T-cell (primary cell): ENCODE measurements around the gene WASL. TPM values are rescaled to one million over a fixed set of nuclear protein-coding genes. Genes with fewer than 3 reads are reported as not detected.
"Not testable (repeated sequence)": the region's sequence is repeated elsewhere in the genome, so short reads cannot be mapped to it uniquely, and the experiment has no call there.

Experiments used
- ATAC-seq, 4 experiments: fragments of 200-7000 bp in 3 of 4; fragments of 150-1000 bp in 1 of 4; cut with Tn5 transposase; replicated peaks in 1 of 4; 1 replicate in 3 of 4; 2 replicates in 1 of 4; pipeline ENCODE4 v1.10.0; 2021; ENCODE audit warnings: moderate library complexity in 3 of 4, mild to moderate bottlenecking in 2 of 4, moderate number of reproducible peaks in 1 of 4
- CTCF ChIA-PET, 2 donors: fragments of 300-600 bp; sonication (Branson Sonifier 250); formaldehyde crosslinking; loops; one replicate each; lab custom pipeline; 2022; ENCODE audit warnings: antibody characterized with exemption in 2 of 2; lab: Charles Lee
- POLR2A ChIA-PET, 2 donors: fragments of 300-600 bp; sonication (Branson Sonifier 250); formaldehyde crosslinking; loops; one replicate each; lab custom pipeline; 2022; ENCODE audit warnings: antibody characterized with exemption in 2 of 2; lab: Charles Lee
- DNase-seq, 35 experiments: peaks; one replicate each; pipeline versions ENCODE4 v3.0.0 to v3.0.0-alpha.2; 2013 to 2023
- H3K27ac ChIP-seq: one replicate; pipeline ENCODE4 v1.5.1; 2013; ENCODE audit warnings: low read length
- H3K27me3 ChIP-seq, 2 experiments: replicated peaks in 1 of 2; 1 replicate in 1 of 2; 2 replicates in 1 of 2; pipeline versions ENCODE4 v1.6.1 to v1.7.0; 2013; ENCODE audit warnings: low read length in 1 of 2, mixed read lengths in 1 of 2; ENCODE audit not compliant: control insufficient read depth in 2 of 2, insufficient read depth in 2 of 2; ENCODE audit errors: extremely low read depth in 1 of 2
- H3K36me3 ChIP-seq, 2 donors: 1 replicate in 1 of 2; 2 replicates in 1 of 2; pipeline versions ENCODE4 v1.6.1 to v1.7.0; 2013; ENCODE audit warnings: low read length in 1 of 2; ENCODE audit not compliant: control insufficient read depth in 2 of 2, insufficient read depth in 1 of 2; ENCODE audit errors: extremely low read depth in 1 of 2
- H3K4me1 ChIP-seq, 2 experiments: 1 replicate in 1 of 2; 2 replicates in 1 of 2; pipeline versions ENCODE4 v1.6.1 to v1.7.0; 2013; ENCODE audit warnings: low read length in 2 of 2, mixed read lengths in 1 of 2; ENCODE audit not compliant: insufficient read depth in 2 of 2, control insufficient read depth in 1 of 2; ENCODE audit errors: extremely low read depth in 1 of 2
- H3K4me3 ChIP-seq, 2 donors: 1 replicate in 1 of 2; 2 replicates in 1 of 2; pipeline versions ENCODE4 v1.5.1 to v1.7.0; 2013; ENCODE audit warnings: mild to moderate bottlenecking in 2 of 2, low read length in 1 of 2, moderate library complexity in 1 of 2; ENCODE audit not compliant: control insufficient read depth in 1 of 2; ENCODE audit errors: extremely low read depth in 1 of 2
- H3K9me3 ChIP-seq: 2 replicates; pipeline ENCODE4 v1.7.0; 2013
- H3K27ac Mint-ChIP-seq, 2 donors: one replicate each; pipeline ENCODE4 v1.8.0; 2020 to 2021; ENCODE audit warnings: mild to moderate bottlenecking in 2 of 2, mixed read lengths in 2 of 2
- H3K27me3 Mint-ChIP-seq, 2 donors: one replicate each; pipeline ENCODE4 v1.8.0; 2021 to 2022; ENCODE audit warnings: mixed read lengths in 2 of 2
- H3K36me3 Mint-ChIP-seq: one replicate; pipeline ENCODE4 v1.8.0; 2021; ENCODE audit warnings: mixed read lengths
- H3K4me1 Mint-ChIP-seq, 3 donors: one replicate each; pipeline ENCODE4 v1.8.0; 2020 to 2022; ENCODE audit warnings: mixed read lengths in 3 of 3, mild to moderate bottlenecking in 1 of 3
- H3K4me3 Mint-ChIP-seq, 3 donors: one replicate each; pipeline ENCODE4 v1.8.0; 2020 to 2022; ENCODE audit warnings: mild to moderate bottlenecking in 3 of 3, mixed read lengths in 3 of 3, moderate library complexity in 3 of 3
- H3K9me3 Mint-ChIP-seq, 3 donors: one replicate each; pipeline ENCODE4 v1.8.0; 2020 to 2022; ENCODE audit warnings: mixed read lengths in 3 of 3
- whole genome bisulfite sequencing: methylation state at CpG from one replicate; pipeline ENCODE4 v1.1.5; 2013; ENCODE audit warnings: missing lambda C conversion rate; ENCODE audit not compliant: insufficient coverage; 5-methylcytosine and 5-hydroxymethylcytosine counted together
- total RNA-seq, 35 experiments: library from RNA in 6 of 35; stranded (reverse) in 6 of 35; fragments of 120-200 nt in 1 of 35; gene quantifications; one replicate each; pipeline versions ENCODE4 v1.2.1 to v1.2.4 and lab custom pipeline; 2013 to 2026

WASL gene
- total RNA-seq, 5 donors from 2014 or later (not counting 1 experiment from before 2014, with no cell fraction given), result 9.1 to 12.2 (median 9.8) TPM

- H3K4me3 Mint-ChIP-seq, result no peak overlapping the region
- ATAC-seq, result no peak
- CTCF ChIA-PET, result no interaction called here
These were observed 23.1 kb downstream of the WASL start for GRCh38 chr7:123725586-123726171.

DNA sequence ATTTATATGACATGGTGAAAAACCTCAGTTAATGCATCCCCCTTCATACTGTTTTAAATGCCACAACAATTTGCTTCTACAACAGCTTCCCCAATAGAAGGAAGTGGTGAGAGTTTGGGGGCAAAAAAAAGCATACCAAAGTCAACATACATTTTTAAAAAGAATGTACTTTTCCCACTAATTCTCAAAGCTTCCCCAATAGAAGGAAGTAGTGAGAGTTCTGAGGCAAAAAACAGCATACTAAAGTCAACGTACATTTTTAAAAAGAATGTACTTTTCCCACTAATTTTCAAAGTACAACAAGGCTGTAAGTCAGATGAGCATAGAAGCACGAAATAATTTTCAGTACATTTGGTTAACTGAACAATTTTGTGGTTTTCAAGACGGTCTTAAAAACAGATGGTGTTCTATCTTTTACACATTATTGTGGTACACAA is 24.0 kb downstream of the WASL start:
- H3K36me3 ChIP-seq, result no peaks in the 10 kb centered on the region
- peaks cover 3 to 16% of the 10 kb centered on the region in 2 experiments for H3K4me1 ChIP-seq
- WGBS, result no CpG with 5 or more reads among the region's 3 CpGs
- H3K27me3 Mint-ChIP-seq, result no peaks in the 10 kb centered on the region
- no peak overlapping the region for H3K4me3 Mint-ChIP-seq
- no peak overlapping the region for H3K27ac Mint-ChIP-seq
- no peaks in the 10 kb centered on the region for H3K9me3 ChIP-seq
- ChIA-PET POLR2A (interaction anchor here in 1 of 2 donors (0.6 kb wide), 1 partner anchor 1674 kb away, joined by 12 read pairs; no protein-coding TSS in a partner anchor), CTCF (no interaction called here)
- no peak overlapping the region for H3K4me3 ChIP-seq
- DNase-seq (no peak), ATAC-seq (no peak)
- H3K9me3 Mint-ChIP-seq, result no peaks in the 10 kb centered on the region
- H3K27me3 ChIP-seq, result no peaks in the 10 kb centered on the region
- peaks cover 63 to 70% (median 65%) of the 10 kb centered on the region in 3 donors for H3K4me1 Mint-ChIP-seq
- peaks cover 15% of the 10 kb centered on the region for H3K36me3 Mint-ChIP-seq
- H3K27ac ChIP-seq, result no peak overlapping the region

More at GRCh38 chr7:123725586-123726171, 23.1 kb downstream of the WASL start:
- no CpG with 5 or more reads among the region's 1 CpG for WGBS
- peaks cover 18% of the 10 kb centered on the region for H3K36me3 Mint-ChIP-seq
- H3K9me3 ChIP-seq, result no peaks in the 10 kb centered on the region
- no peak overlapping the region for H3K27ac ChIP-seq
- no peaks in the 10 kb centered on the region for H3K27me3 ChIP-seq
- H3K4me1 Mint-ChIP-seq, result peaks cover 59 to 68% (median 68%) of the 10 kb centered on the region in 3 donors
- H3K4me3 ChIP-seq, result no peak overlapping the region
- no peaks in the 10 kb centered on the region for H3K36me3 ChIP-seq
- H3K4me1 ChIP-seq, result peaks cover 3 to 14% of the 10 kb centered on the region in 2 experiments
- H3K27ac Mint-ChIP-seq, result no peak overlapping the region
- POLR2A ChIA-PET, result no interaction called here
- no peaks in the 10 kb centered on the region for H3K9me3 Mint-ChIP-seq
- no peaks in the 10 kb centered on the region for H3K27me3 Mint-ChIP-seq
- no peak for DNase-seq

- ATAC-seq, result no peak
- POLR2A ChIA-PET, result no interaction called here
- no peaks in the 10 kb centered on the region for H3K9me3 Mint-ChIP-seq
- DNase-seq, result no peak
- Histone ChIP-seq H3K36me3 (no peaks in the 10 kb centered on the region), H3K9me3 (no peaks in the 10 kb centered on the region), H3K27ac (no peak overlapping the region), H3K4me1 (peaks cover 10 to 21% of the 10 kb centered on the region in 2 experiments), H3K4me3 (no peak overlapping the region), H3K27me3 (no peaks in the 10 kb centered on the region)
- H3K4me3 Mint-ChIP-seq, result no peak overlapping the region
- CTCF ChIA-PET, result no interaction called here
- H3K27me3 Mint-ChIP-seq, result no peaks in the 10 kb centered on the region
- peaks cover 13% of the 10 kb centered on the region for H3K36me3 Mint-ChIP-seq
- 100% methylated on average over 2 of the region's 3 CpGs for WGBS
- H3K27ac Mint-ChIP-seq, result no peak overlapping the region
- H3K4me1 Mint-ChIP-seq, result peaks cover 71 to 75% (median 72%) of the 10 kb centered on the region in 3 donors
These were observed 24.9 kb downstream of the WASL start for GRCh38 chr7:123723913-123724312.

DNA sequence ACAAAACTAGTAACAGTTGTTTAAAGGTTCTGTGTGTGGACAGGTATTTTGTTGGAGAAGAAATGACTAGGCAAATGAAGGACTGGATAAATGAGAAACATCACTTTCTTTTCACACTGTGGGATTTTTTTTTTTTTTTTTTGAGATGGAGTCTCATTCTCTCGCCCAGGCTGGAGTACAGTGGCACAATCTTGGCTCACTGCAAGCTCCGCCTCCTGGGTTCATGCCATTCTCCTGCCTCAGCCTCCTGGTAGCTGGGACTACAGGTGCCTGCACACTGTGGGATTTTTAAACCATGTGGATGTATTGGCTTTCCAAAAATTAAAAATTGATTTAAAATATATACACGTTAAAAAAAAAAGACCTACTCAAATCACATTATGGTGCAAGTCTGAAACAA is 28.3 kb downstream of the WASL start:
- no CpG with 5 or more reads among the region's 3 CpGs for WGBS
- H3K27me3 Mint-ChIP-seq, POLR2A ChIA-PET, H3K36me3 ChIP-seq, H3K36me3 Mint-ChIP-seq, H3K9me3 Mint-ChIP-seq, H3K9me3 ChIP-seq, DNase-seq, H3K27me3 ChIP-seq, H3K4me3 ChIP-seq, CTCF ChIA-PET, H3K27ac ChIP-seq, H3K27ac Mint-ChIP-seq, ATAC-seq, H3K4me3 Mint-ChIP-seq: not testable (repeated sequence)
- H3K4me1 Mint-ChIP-seq, result peaks cover 68 to 72% (median 70%) of the 10 kb centered on the region in 3 donors
- H3K4me1 ChIP-seq, result peaks cover 10 to 24% of the 10 kb centered on the region in 2 experiments

GRCh38 chr7:123719197-123719721 is 29.5 kb downstream of the WASL start:
- no peaks in the 10 kb centered on the region for H3K9me3 ChIP-seq
- H3K27ac ChIP-seq, result no peak overlapping the region
- Mint-ChIP-seq H3K36me3 (peaks cover 6% of the 10 kb centered on the region), H3K4me3 (peak overlapping the region in 1 of 3 donors; percentile 38), H3K4me1 (peaks cover 72 to 74% (median 72%) of the 10 kb centered on the region in 3 donors), H3K9me3 (no peaks in the 10 kb centered on the region), H3K27me3 (no peaks in the 10 kb centered on the region), H3K27ac (no peak overlapping the region)
- no peaks in the 10 kb centered on the region for H3K36me3 ChIP-seq
- ATAC-seq, result no peak
- peaks cover 10 to 16% of the 10 kb centered on the region in 2 experiments for H3K4me1 ChIP-seq
- DNase-seq, result no peak
- H3K27me3 ChIP-seq, result no peaks in the 10 kb centered on the region
- WGBS, result no CpG with 5 or more reads among the region's 2 CpGs
- ChIA-PET CTCF (no interaction called here), POLR2A (no interaction called here)
- no peak overlapping the region for H3K4me3 ChIP-seq

- Histone ChIP-seq H3K27ac (no peak overlapping the region), H3K4me1 (peaks cover 10 to 12% of the 10 kb centered on the region in 2 experiments), H3K4me3 (no peak overlapping the region), H3K9me3 (no peaks in the 10 kb centered on the region), H3K27me3 (no peaks in the 10 kb centered on the region), H3K36me3 (no peaks in the 10 kb centered on the region)
- no CpG with 5 or more reads among the region's 4 CpGs for WGBS
- peaks cover 6% of the 10 kb centered on the region for H3K36me3 Mint-ChIP-seq
- H3K4me3 Mint-ChIP-seq, result peak overlapping the region in 1 of 3 donors; percentile 38
- ChIA-PET POLR2A (no interaction called here), CTCF (no interaction called here)
- peaks cover 70 to 72% (median 72%) of the 10 kb centered on the region in 3 donors for H3K4me1 Mint-ChIP-seq
- peak in 1 of 4 experiments; percentile 54 for ATAC-seq
- H3K27ac Mint-ChIP-seq, result no peak overlapping the region
- H3K9me3 Mint-ChIP-seq, result no peaks in the 10 kb centered on the region
- no peak for DNase-seq
- no peaks in the 10 kb centered on the region for H3K27me3 Mint-ChIP-seq
These were observed 30.0 kb downstream of the WASL start for GRCh38 chr7:123718773-123719172.
